H1 (cell line): Measurements from ENCODE around the gene MYBPC3. TPM values are rescaled to one million over a fixed set of nuclear protein-coding genes. Genes with fewer than 3 reads are reported as not detected.

Experiments used
- CBX5 ChIP-seq: fragments of 300-800, 300-1000 bp; sonication (generic); IDR thresholded peaks from 2 replicates; pipeline ENCODE4 v1.7.1; 2016; ENCODE audit warnings: antibody characterized with exemption, low read length, low read depth
- RBBP5 ChIP-seq: IDR thresholded peaks from 2 replicates; pipeline ENCODE4 v1.7.1; 2012; ENCODE audit warnings: low read depth, mild to moderate bottlenecking, inconsistent platforms, low read length, moderate library complexity, borderline replicate concordance
- SUZ12 ChIP-seq: fragments of 200-600 bp; sonication (generic); IDR thresholded peaks from 2 replicates; pipeline ENCODE4 v1.6.1; 2012; ENCODE audit warnings: mild to moderate bottlenecking, inconsistent platforms, low read length, moderate library complexity, mixed read lengths
- polyA plus RNA-seq, 7 experiments: library from polyadenylated mRNA; depleted of rRNA in 3 of 7; stranded (reverse) in 5 of 7; unstranded in 2 of 7; fragments of >200 nt in 5 of 7; fragments of 200-250 nt in 2 of 7; gene quantifications; 1 replicate in 5 of 7; 2 replicates in 1 of 7; 4 replicates in 1 of 7; pipeline versions ENCODE4 v1.2.1 to v1.2.3, GENCODE V29; 2011 to 2013; ENCODE audit warnings: missing spikeins in 2 of 7, mixed read lengths in 2 of 7
- total RNA-seq: library from RNA; stranded (reverse); fragmentation: NEBNext Ultra II Directional; extraction: Animal tissue kit (Norgen Biotek cat#: 25700); gene quantifications from 2 replicates; pipeline ENCODE4 v1.2.1, GENCODE V29; 2021
- TF ChIP-seq, protein P1 (sequence below): IDR thresholded peaks from 2 replicates; pipeline ENCODE4 v1.6.1; 2012; ENCODE audit warnings: inconsistent platforms

The MYBPC3 gene
- total and polyA plus RNA-seq, 2 of the 8 experiments (the other 6 are each of a cell fraction or from before 2014, with no cell fraction given) = 0.05 TPM; not detected in 1

DNA sequence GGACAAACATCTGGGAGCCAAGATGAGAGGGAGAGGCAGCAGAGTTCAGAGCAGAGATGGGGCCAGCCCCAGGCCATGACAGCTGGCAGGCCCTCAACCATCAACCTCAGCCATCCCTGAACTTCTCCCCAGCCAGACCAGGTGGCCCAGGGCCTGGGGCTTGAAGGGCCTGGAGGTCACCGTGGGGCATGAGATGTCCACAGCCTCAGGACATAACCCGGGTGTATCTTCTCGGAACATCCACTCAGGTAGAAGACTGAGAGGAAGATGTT is 43.5 kb upstream of the MYBPC3 start (continued):
- no peak for TF ChIP-seq RBBP5
- TF ChIP-seq CBX5 = no peak
- no peak for TF ChIP-seq SUZ12
- TF ChIP-seq, protein P1, sequence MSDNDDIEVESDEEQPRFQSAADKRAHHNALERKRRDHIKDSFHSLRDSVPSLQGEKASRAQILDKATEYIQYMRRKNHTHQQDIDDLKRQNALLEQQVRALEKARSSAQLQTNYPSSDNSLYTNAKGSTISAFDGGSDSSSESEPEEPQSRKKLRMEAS = no peak
